Subcutaneous abdominal adipose tissue (tissue), 5 donors: ENCODE measurements around the gene SZRD1.

Experiments used
- H3K27ac ChIP-seq: one replicate; pipeline ENCODE4 v1.7.0; 2013; ENCODE audit warnings: low read depth, mild to moderate bottlenecking, inconsistent platforms, low read length, moderate library complexity
- H3K27me3 ChIP-seq, 5 donors: one replicate each; pipeline ENCODE4 v1.7.0; 2013; ENCODE audit warnings: low read length in 5 of 5, inconsistent platforms in 1 of 5; ENCODE audit not compliant: control insufficient read depth in 5 of 5, insufficient read depth in 4 of 5
- H3K36me3 ChIP-seq, 5 donors: one replicate each; pipeline ENCODE4 v1.7.0; 2013; ENCODE audit warnings: low read length in 5 of 5; ENCODE audit not compliant: control insufficient read depth in 5 of 5, insufficient read depth in 5 of 5
- H3K4me1 ChIP-seq, 5 donors: one replicate each; pipeline ENCODE4 v1.7.0; 2013; ENCODE audit warnings: low read length in 5 of 5, mild to moderate bottlenecking in 3 of 5, moderate library complexity in 1 of 5; ENCODE audit not compliant: control insufficient read depth in 5 of 5, insufficient read depth in 5 of 5
- H3K4me3 ChIP-seq, 5 donors: one replicate each; pipeline ENCODE4 v1.7.0; 2013; ENCODE audit warnings: low read length in 5 of 5, low read depth in 1 of 5
- H3K9ac ChIP-seq, 5 donors: one replicate each; pipeline ENCODE4 v1.7.0; 2013; ENCODE audit warnings: low read length in 5 of 5, mild to moderate bottlenecking in 4 of 5, moderate library complexity in 3 of 5
- H3K9me3 ChIP-seq, 5 donors: one replicate each; pipeline ENCODE4 v1.7.0; 2013; ENCODE audit warnings: low read length in 5 of 5; ENCODE audit not compliant: control insufficient read depth in 5 of 5
- donor health status: healthy.
- donor health status: healthy.
- donor health status: healthy.
- donor health status: healthy.
- donor health status: healthy.

The SZRD1 gene

GRCh38 chr1:16366722-16367257 is at the start of gene SZRD1:
Gene SZRD1, plus strand, starts transcription at chr1:16367242. Its CDS starts 16 bp downstream, at chr1:16367258.
- Histone ChIP-seq H3K27me3 (no peaks in the 10 kb centered on the region), H3K9me3 (no peaks in the 10 kb centered on the region), H3K4me3 (peak within 1 kb of the TSS; percentile 83 to 91 (median 90)), H3K9ac (peak within 1 kb of the TSS; percentile 64 to 97 (median 94)), H3K27ac (peak within 1 kb of the TSS; percentile 97), H3K4me1 (peaks cover 0 to 31% (median 23%) of the 10 kb centered on the region in 5 donors), H3K36me3 (no peaks in the 10 kb centered on the region)

- no peaks in the 10 kb centered on the region for H3K27me3 ChIP-seq
- H3K36me3 ChIP-seq, result peaks cover 5 to 16% (median 15%) of the 10 kb centered on the region in 5 donors
- H3K4me1 ChIP-seq, result peaks cover 0 to 36% (median 28%) of the 10 kb centered on the region in 5 donors
- H3K4me3 ChIP-seq, result no peak overlapping the region
- H3K9me3 ChIP-seq, result no peaks in the 10 kb centered on the region
- peak overlapping the region; percentile 46 for H3K27ac ChIP-seq
- no peak overlapping the region for H3K9ac ChIP-seq
Measured at GRCh38 chr1:16318555-16318954, 48.5 kb upstream of the SZRD1 start.

- Histone ChIP-seq H3K27me3 (no peaks in the 10 kb centered on the region), H3K9ac (peak overlapping the region in 1 of 5 donors; percentile 35), H3K4me1 (peaks cover 0 to 43% (median 34%) of the 10 kb centered on the region in 5 donors), H3K9me3 (no peaks in the 10 kb centered on the region), H3K36me3 (no peaks in the 10 kb centered on the region), H3K4me3 (no peak overlapping the region), H3K27ac (peak overlapping the region; percentile 18)
Measured at GRCh38 chr1:16321176-16321867, 45.7 kb upstream of the SZRD1 start.

GRCh38 chr1:16324456-16324890 is 42.6 kb upstream of the SZRD1 start:
- no peaks in the 10 kb centered on the region for H3K27me3 ChIP-seq
- H3K4me3 ChIP-seq, result no peak overlapping the region
- no peaks in the 10 kb centered on the region for H3K9me3 ChIP-seq
- peaks cover 0 to 2% (median 0%) of the 10 kb centered on the region in 5 donors for H3K36me3 ChIP-seq
- H3K4me1 ChIP-seq, result peaks cover 0 to 20% (median 14%) of the 10 kb centered on the region in 5 donors
- H3K27ac ChIP-seq, result no peak overlapping the region
- no peak overlapping the region for H3K9ac ChIP-seq

- no peak overlapping the region for H3K4me3 ChIP-seq
- no peaks in the 10 kb centered on the region for H3K9me3 ChIP-seq
- H3K36me3 ChIP-seq, result peaks cover 0 to 2% (median 0%) of the 10 kb centered on the region in 5 donors
- H3K4me1 ChIP-seq, result peaks cover 0 to 8% (median 5%) of the 10 kb centered on the region in 5 donors
- H3K27me3 ChIP-seq, result no peaks in the 10 kb centered on the region
- no peak overlapping the region for H3K27ac ChIP-seq
- no peak overlapping the region for H3K9ac ChIP-seq
Measured at GRCh38 chr1:16326833-16327404, 40.1 kb upstream of the SZRD1 start.

GRCh38 chr1:16334655-16335340 is 32.2 kb upstream of the SZRD1 start:
- Histone ChIP-seq H3K4me1 (no peaks in the 10 kb centered on the region), H3K27me3 (no peaks in the 10 kb centered on the region), H3K9me3 (no peaks in the 10 kb centered on the region), H3K27ac (no peak overlapping the region), H3K4me3 (no peak overlapping the region), H3K9ac (no peak overlapping the region), H3K36me3 (peaks cover 0 to 3% (median 0%) of the 10 kb centered on the region in 5 donors)

- H3K9ac ChIP-seq, result no peak overlapping the region
- H3K9me3 ChIP-seq, result no peaks in the 10 kb centered on the region
- H3K4me1 ChIP-seq, result peaks cover 0 to 3% (median 0%) of the 10 kb centered on the region in 5 donors
- H3K27me3 ChIP-seq, result no peaks in the 10 kb centered on the region
- H3K4me3 ChIP-seq, result no peak overlapping the region
- H3K36me3 ChIP-seq, result peaks cover 0 to 3% (median 0%) of the 10 kb centered on the region in 5 donors
- no peak overlapping the region for H3K27ac ChIP-seq
Measured at GRCh38 chr1:16338961-16339360, 28.1 kb upstream of the SZRD1 start.

- no peaks in the 10 kb centered on the region for H3K27me3 ChIP-seq
- H3K4me3 ChIP-seq, result no peak overlapping the region
- H3K36me3 ChIP-seq, result peaks cover 0 to 3% (median 0%) of the 10 kb centered on the region in 5 donors
- H3K4me1 ChIP-seq, result peaks cover 0 to 3% (median 0%) of the 10 kb centered on the region in 5 donors
- no peak overlapping the region for H3K9ac ChIP-seq
- H3K9me3 ChIP-seq, result no peaks in the 10 kb centered on the region
- H3K27ac ChIP-seq, result no peak overlapping the region
Measured at GRCh38 chr1:16340673-16341072, 26.4 kb upstream of the SZRD1 start.

GRCh38 chr1:16342331-16343062 is 24.5 kb upstream of the SZRD1 start:
- Histone ChIP-seq H3K4me3 (no peak overlapping the region), H3K36me3 (peaks cover 0 to 3% (median 0%) of the 10 kb centered on the region in 5 donors), H3K4me1 (peaks cover 0 to 3% (median 0%) of the 10 kb centered on the region in 5 donors), H3K9ac (no peak overlapping the region), H3K27me3 (no peaks in the 10 kb centered on the region), H3K9me3 (no peaks in the 10 kb centered on the region), H3K27ac (no peak overlapping the region)
